ENCODE results near the gene ITIH4. TPM values are rescaled to one million over a fixed set of nuclear protein-coding genes. Genes with fewer than 3 reads are reported as not detected.

Gene ITIH4
- total RNA-seq, 1 donor from 2014 or later, result 26.9 TPM

DNA sequence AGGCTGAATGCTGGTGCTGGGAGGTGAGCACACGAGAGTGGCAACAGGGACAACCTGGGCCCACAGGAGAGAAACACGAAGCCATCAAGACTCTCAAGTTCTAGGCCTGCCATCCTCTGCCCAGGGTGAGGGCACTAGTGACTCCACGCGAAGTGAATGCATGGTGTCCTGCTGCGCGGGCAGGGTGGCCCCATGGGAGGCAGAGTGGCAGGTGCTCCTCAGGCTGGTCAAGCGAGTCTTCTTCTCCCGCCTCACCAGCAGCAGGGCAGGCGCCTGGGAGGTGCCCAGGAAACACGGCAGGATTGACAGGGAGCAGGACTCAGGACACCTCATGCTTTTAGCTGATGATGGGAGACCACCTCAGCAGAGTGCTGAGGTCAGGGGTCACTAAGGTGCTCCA is 40.0 kb upstream of the ITIH4 start:
- Histone ChIP-seq H3K4me3 (no peak overlapping the region), H3K4me1 (peaks cover 8% of the 10 kb centered on the region), H3K27me3 (no peaks in the 10 kb centered on the region), H3K9me3 (no peaks in the 10 kb centered on the region), H3K27ac (no peak overlapping the region), H3K36me3 (no peaks in the 10 kb centered on the region)
- intact Hi-C loops (cut with DNase I), result no loop called here
- DNase-seq, result no peak
- TF ChIP-seq CTCF (IDR thresholded peaks at IDR 0.05), result no peak
- no peak for ATAC-seq

GRCh38 chr3:52866427-52866826 is 36.0 kb upstream of the ITIH4 start:
- H3K4me1 ChIP-seq, result no peaks in the 10 kb centered on the region
- ATAC-seq, result peak; percentile 75
- intact Hi-C loops (cut with DNase I), result no loop called here
- H3K9me3 ChIP-seq, result no peaks in the 10 kb centered on the region
- DNase-seq, result no peak
- no peaks in the 10 kb centered on the region for H3K27me3 ChIP-seq
- no peaks in the 10 kb centered on the region for H3K36me3 ChIP-seq
- H3K4me3 ChIP-seq, result no peak overlapping the region
- no peak overlapping the region for H3K27ac ChIP-seq
- TF ChIP-seq CTCF (IDR thresholded peaks at IDR 0.05), result no peak

DNA sequence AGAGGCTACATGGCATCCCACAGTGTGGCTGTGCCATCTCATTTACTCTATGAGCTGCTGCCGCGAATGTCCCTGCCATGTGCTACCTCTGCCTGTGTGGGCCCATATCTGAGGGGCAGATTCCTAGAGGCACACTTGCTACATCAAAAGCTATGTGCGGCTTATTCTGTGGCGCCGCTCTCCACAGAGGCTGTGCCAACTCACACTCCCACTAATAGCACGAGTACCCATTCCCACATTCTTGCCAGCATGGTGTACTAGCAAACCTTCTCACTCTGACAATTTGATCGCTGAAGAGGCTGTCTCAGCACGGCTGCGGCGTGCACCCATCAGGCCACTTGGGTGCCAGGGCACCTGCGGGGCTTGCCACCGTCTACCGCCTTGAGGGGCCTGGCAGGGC is 35.5 kb upstream of the ITIH4 start:
- no peak for TF ChIP-seq CTCF (IDR thresholded peaks at IDR 0.05)
- H3K9me3 ChIP-seq, result no peaks in the 10 kb centered on the region
- intact Hi-C loops (cut with DNase I), result no loop called here
- DNase-seq (no peak), ATAC-seq (peak; percentile 65)
- no peaks in the 10 kb centered on the region for H3K4me1 ChIP-seq
- H3K36me3 ChIP-seq, result no peaks in the 10 kb centered on the region
- no peaks in the 10 kb centered on the region for H3K27me3 ChIP-seq
- no peak overlapping the region for H3K27ac ChIP-seq
- no peak overlapping the region for H3K4me3 ChIP-seq

DNA sequence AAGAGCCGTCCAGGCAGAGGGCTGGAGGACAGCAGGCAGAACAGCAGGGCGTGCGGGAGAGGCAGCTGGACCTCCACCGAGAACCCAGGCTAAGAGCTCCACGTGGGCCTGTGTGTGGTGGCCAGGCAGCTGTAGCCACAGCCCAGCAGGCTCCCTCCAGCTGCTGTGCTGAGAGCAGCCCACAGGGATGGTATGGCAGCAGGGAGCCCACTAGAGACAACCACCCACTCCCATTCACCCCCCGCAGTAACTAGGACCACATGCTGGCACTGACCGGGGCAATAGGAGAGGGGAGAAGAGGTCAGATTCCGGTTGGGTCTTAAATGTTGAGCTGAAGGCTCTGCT is 29.9 kb upstream of the ITIH4 start:
- ATAC-seq, result peak; percentile 39
- no peak overlapping the region for H3K4me3 ChIP-seq
- H3K27me3 ChIP-seq, result no peaks in the 10 kb centered on the region
- intact Hi-C loops (cut with DNase I), result no loop called here
- H3K4me1 ChIP-seq, result no peaks in the 10 kb centered on the region
- H3K9me3 ChIP-seq, result no peaks in the 10 kb centered on the region
- TF ChIP-seq CTCF (IDR thresholded peaks at IDR 0.05), result no peak
- DNase-seq, result no peak
- no peak overlapping the region for H3K27ac ChIP-seq
- peaks cover 4% of the 10 kb centered on the region for H3K36me3 ChIP-seq

DNA sequence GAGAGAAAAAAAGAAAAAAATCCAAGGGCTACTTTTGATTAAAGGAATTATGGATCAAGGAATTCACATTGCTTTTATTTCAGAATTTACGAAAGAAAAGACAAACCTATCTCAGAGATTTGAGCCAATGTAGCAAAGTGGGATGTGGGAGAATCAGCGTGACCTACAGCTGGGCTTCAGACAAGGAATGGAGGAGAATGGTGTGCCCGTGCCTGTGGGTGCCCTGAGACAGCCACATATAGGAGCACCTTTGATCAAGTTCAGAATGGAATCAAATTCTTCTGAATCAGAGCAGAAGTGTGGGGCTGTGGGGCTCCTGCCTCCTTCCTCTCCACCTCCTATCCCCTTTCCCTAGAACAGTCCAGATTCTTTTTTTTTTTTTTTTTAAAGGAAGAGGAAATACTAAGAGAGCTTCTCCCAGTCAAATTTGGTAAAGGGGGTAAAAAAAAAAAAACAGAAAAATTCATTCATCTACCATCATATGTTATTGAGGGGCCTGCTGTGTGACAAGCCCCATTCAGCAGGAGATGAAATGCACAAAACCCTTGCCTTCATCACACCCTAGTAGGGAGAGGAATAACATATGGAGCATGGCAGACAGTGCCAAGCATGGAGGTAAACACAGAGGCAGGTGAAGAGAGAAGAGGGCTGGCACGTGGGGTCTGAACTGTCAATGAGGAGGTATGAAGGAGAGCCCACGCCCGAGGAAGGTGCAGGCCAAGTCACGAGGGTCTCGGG is 29.4 kb upstream of the ITIH4 start:
- H3K4me3 ChIP-seq, result no peak overlapping the region
- DNase-seq, result no peak
- H3K4me1 ChIP-seq, result no peaks in the 10 kb centered on the region
- ATAC-seq, result no peak
- intact Hi-C loops (cut with DNase I), result no loop called here
- H3K36me3 ChIP-seq, result peaks cover 10% of the 10 kb centered on the region
- H3K9me3 ChIP-seq, result no peaks in the 10 kb centered on the region
- TF ChIP-seq CTCF (IDR thresholded peaks at IDR 0.05), result no peak
- no peaks in the 10 kb centered on the region for H3K27me3 ChIP-seq
- no peak overlapping the region for H3K27ac ChIP-seq

DNA sequence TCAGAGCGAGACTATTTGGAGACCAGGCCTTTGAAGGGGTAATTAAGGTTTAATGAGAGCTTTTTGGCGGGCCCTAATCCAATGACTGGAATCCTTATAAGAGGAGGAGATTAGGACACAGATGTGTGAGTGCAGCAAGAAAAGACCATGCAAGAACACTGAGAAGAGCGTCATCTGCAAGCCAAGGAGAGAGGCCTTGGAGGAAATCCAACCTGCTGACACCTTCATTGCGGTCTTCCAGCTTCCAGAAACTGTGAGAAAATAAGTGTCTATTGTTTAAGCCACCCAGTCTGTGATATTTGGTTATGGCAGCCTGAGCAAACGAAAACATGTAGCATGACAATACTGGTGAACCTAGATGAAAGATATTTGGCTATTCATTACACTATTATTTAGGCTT is 27.4 kb upstream of the ITIH4 start:
- DNase-seq (no peak), ATAC-seq (no peak)
- TF ChIP-seq CTCF (IDR thresholded peaks at IDR 0.05), result no peak
- peaks cover 14% of the 10 kb centered on the region for H3K36me3 ChIP-seq
- intact Hi-C loops (cut with DNase I), result no loop called here
- H3K27ac ChIP-seq, result no peak overlapping the region
- no peak overlapping the region for H3K4me3 ChIP-seq
- no peaks in the 10 kb centered on the region for H3K27me3 ChIP-seq
- no peaks in the 10 kb centered on the region for H3K9me3 ChIP-seq
- no peaks in the 10 kb centered on the region for H3K4me1 ChIP-seq

Measured in upper lobe of right lung (tissue), 1 donor.